ENCODE results near the gene CDK17.

GRCh38 chr12:96395236-96395635 lies 5.0 kb downstream of the CDK17 start:
- TF ChIP-seq POLR2A (IDR thresholded peaks at IDR 0.05; ENCODE audit: low read depth, low read length), result no peak
- no peak for TF ChIP-seq POLR2AphosphoS5 (IDR thresholded peaks at IDR 0.05; ENCODE audit: low read depth, low read length)
- no peak for TF ChIP-seq TAF1 (IDR thresholded peaks at IDR 0.05; ENCODE audit: borderline replicate concordance, low read depth, low read length)

Data from GM12892 (cell line).